Retina (tissue), 1 donor: ENCODE data around the gene ITPR3.
"Not testable (repeated sequence)": the region's sequence is repeated elsewhere in the genome, so short reads cannot be mapped to it uniquely, and the experiment has no call there.

Experiments used
- DNase-seq: peaks from one replicate; pipeline ENCODE4 v3.0.0-alpha.2; 2016

Gene ITPR3

GRCh38 chr6:33591424-33592032 is 29.6 kb upstream of the ITPR3 start:
- DNase-seq: no peak

GRCh38 chr6:33592280-33592594 is 28.9 kb upstream of the ITPR3 start:
- no peak for DNase-seq

GRCh38 chr6:33592595-33593413 is 28.3 kb upstream of the ITPR3 start:
- peak; percentile 36 for DNase-seq

GRCh38 chr6:33593414-33593727 is 27.8 kb upstream of the ITPR3 start:
- DNase-seq: no peak

GRCh38 chr6:33595001-33595846 is 25.9 kb upstream of the ITPR3 start:
- no peak for DNase-seq

GRCh38 chr6:33596894-33597293 is 24.2 kb upstream of the ITPR3 start:
- not testable (repeated sequence) for DNase-seq

- no peak for DNase-seq
Measured at GRCh38 chr6:33597551-33598322, 23.4 kb upstream of the ITPR3 start.

GRCh38 chr6:33599413-33599938 is 21.6 kb upstream of the ITPR3 start:
- DNase-seq: no peak

- DNase-seq: no peak
Measured at GRCh38 chr6:33600761-33601160, 20.4 kb upstream of the ITPR3 start.

- DNase-seq: no peak
Measured at GRCh38 chr6:33602180-33602579, 18.9 kb upstream of the ITPR3 start.

GRCh38 chr6:33604941-33605854 is 15.9 kb upstream of the ITPR3 start:
- no peak for DNase-seq

- no peak for DNase-seq
Measured at GRCh38 chr6:33606642-33607041, 14.5 kb upstream of the ITPR3 start.

- DNase-seq: no peak
Measured at GRCh38 chr6:33607126-33607783, 13.9 kb upstream of the ITPR3 start.

GRCh38 chr6:33607784-33608161 is 13.3 kb upstream of the ITPR3 start:
- DNase-seq: no peak

- no peak for DNase-seq
Measured at GRCh38 chr6:33609019-33609418, 12.1 kb upstream of the ITPR3 start.

GRCh38 chr6:33609528-33609927 is 11.6 kb upstream of the ITPR3 start:
- no peak for DNase-seq

GRCh38 chr6:33610067-33610466 is 11.1 kb upstream of the ITPR3 start:
- no peak for DNase-seq

GRCh38 chr6:33610779-33611732 is 10.1 kb upstream of the ITPR3 start:
- peak; percentile 58 for DNase-seq

- DNase-seq: no peak
Measured at GRCh38 chr6:33613146-33613794, 7.9 kb upstream of the ITPR3 start.

GRCh38 chr6:33613795-33614168 is 7.3 kb upstream of the ITPR3 start:
- DNase-seq: no peak
